NOMO-1 treated with dmso at 0.1 percent for 144 hours (cell line): ENCODE data around the gene FADS6.
"Not testable (repeated sequence)": the region's sequence is repeated elsewhere in the genome, so short reads cannot be mapped to it uniquely, and the experiment has no call there.

Experiments used
- DNase-seq: peaks from one replicate; lab custom pipeline; 2025; ENCODE audit not compliant: unreplicated experiment; lab: John Stamatoyannopoulos, UW

The FADS6 gene

DNA sequence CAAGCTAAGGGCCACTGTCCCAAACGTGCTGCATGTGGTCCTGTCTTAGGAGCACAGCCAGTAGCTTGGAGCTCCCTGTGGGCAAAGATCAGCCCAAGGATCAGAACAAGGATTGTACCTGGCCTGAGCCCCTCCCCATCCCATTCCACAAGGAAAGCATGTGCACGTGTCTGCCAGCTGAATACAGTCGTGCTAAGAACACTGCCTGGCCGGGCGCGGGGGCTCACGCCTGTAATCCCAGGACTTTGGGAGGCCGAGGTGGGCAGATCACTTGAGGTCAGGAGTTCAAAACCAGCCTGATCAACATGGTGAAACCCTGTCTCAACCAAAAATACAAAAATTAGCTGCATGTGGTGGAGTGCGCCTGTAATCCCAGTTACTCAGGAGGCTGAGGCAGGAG, 23.4 kb downstream of the FADS6 start:
- not testable (repeated sequence) for DNase-seq

DNA sequence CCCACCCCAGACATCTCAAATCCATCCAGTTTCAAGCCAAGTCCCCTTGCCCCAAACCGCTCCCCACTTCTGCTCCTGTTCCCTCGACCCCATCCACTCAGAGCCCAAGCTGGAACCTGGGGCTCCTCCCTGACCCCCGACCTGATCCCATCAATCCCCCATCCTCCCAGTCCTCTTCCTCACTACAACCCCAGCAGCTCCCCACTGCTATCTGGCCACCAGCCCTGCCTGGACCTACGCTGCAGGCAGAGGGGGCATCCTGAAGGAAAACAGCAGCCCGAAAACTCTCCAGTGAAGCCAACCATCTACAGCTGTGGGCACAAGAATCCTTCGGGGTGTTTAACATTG, 24.6 kb downstream of the FADS6 start:
- no peak for DNase-seq

DNA sequence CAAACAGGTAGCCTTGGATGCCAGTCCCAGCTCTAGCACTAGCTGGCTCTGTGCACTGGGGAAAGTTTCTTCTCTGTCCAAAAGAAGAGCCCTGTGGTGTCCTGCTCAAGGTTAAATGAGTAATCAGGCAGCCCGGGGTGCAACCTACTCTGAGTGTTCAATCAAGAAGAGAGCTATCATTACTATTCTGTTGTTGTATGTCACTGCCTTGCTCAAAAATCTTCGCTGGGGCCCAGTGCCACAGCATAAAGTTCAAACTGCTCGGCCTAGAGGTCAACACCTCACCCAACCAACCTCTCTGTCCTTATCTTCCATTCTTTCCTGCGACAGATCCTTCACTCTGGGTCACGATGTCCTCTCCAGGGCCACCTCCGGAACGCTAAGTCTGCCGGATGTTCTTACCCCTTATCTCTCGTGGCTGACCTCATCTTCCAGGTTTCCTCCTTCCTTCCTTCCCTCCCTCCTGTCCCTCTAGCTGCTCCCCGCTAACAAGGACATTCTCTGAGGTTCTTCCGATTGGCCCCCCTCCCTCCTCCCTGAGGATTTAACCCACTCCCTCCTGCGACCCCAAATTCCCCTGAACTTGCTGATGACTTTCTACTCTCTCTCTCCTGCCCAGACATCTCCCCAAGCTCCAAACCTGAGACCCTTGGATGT, 25.1 kb downstream of the FADS6 start:
- no peak for DNase-seq

DNA sequence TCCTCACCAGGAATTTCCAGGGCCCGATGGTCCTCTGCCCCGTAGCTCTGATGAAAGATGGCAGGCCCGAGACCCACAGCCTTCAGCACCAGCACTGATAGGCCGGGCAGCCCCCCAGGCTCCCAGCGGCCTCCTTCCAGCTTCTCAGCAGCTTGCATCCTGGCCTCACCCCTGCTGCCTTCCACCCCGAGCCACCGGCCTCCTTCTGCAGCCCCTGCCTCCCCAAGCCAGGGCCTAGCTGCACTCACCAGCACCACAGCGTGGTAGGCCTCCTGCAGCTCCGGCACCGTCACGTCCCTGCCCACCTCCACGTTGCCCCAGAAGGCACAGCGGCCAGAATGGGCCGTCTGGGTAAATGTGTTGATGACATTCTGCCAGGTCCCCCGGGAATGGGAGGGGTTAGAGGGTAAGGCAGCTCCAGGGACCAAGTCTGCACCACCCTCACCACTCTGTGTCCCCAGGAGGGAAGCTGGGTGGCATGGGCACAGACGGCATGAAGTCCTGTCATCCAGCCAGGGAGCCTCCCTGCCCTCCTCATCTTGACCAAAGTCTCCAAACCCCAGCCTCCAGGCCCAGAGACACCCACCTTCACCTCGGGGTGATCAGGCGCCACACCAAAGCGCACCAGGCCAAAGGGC, 27.1 kb downstream of the FADS6 start:
- no peak for DNase-seq

DNA sequence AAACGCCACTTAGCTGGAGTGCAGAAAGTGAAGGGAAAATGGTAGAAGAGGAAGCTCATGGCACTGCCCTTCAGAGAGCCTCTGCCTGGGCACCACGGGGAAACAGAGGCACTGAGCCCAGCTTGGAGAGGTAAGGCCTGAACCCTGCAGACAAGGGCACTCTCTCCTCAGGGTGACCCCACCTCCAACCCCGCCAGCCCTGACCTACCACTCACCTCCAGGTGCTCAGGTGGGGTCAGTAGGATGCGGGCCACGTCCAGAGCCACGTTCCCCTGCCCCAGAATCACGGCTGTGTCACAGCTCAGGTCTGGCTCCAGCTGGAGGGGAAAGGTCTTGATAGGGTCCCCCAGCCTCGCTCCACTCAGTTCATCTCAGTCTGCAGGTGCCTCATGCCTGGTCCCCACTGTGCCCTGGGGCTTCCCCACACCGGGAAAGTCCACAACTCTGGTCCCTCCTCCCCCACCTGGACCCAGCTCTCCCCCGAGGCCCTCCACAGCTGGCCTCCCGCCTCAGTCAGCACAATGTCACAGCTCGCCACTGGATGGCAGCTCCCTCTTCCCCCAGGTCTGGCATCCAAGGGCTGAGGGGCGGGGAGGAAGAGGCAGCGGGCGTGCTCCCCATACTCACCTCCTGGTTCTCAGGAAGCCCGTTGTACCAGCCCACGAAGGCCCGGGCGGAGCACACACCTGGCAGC, 27.8 kb downstream of the FADS6 start:
- DNase-seq = no peak

DNA sequence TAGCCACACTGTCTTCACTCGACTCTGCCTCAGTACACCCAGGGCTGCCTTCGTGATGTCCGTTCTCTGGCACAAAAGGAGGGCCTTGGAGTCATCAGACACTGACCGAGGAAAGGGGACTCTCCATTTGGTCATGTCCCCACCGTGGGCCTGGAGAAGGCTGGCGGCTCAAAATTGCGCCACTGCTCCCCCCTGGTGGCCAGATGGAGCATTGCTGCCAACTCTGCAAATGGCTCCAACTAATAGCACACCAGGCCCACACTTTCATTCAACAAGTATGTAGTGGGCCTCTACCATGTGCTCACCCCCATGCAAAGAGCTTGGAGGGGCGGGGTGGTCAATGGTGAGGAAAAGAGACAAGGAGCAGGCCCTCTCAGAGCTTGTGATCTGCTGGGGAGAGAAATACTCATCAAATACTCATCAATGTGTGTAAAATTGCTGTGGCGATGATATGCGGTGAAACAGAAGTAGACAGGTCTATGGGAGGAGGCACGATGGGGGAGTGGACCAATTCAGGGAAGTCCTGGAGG, 28.5 kb downstream of the FADS6 start:
- DNase-seq = no peak

DNA sequence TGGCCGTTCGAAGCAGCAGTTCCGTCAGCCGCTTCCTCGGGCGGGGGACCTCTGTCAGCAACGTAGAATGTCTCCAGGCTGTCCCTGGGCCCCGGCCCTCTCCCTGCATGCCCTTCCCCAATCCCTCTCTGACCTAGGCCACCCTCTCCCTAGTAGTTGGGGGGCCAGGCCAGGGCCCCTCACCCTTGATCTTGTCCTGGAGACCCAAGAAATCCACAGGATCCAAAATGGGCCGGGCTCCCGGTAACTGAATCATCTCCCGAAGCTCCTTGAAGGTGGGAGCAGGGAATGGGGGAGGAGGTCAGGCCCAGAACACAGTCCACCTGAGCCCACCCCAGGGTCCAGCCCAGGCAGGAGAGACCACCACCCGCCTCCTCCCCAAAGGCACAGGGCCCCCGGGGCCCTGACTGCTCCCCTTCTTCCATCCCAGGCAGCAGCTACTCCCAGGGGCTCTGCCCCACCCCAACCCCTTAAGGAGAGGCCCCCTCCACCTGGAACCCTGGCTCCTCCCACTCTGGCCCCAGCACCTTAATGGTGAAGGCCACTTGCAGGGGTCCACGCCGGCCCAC, 29.1 kb downstream of the FADS6 start:
- DNase-seq = no peak

DNA sequence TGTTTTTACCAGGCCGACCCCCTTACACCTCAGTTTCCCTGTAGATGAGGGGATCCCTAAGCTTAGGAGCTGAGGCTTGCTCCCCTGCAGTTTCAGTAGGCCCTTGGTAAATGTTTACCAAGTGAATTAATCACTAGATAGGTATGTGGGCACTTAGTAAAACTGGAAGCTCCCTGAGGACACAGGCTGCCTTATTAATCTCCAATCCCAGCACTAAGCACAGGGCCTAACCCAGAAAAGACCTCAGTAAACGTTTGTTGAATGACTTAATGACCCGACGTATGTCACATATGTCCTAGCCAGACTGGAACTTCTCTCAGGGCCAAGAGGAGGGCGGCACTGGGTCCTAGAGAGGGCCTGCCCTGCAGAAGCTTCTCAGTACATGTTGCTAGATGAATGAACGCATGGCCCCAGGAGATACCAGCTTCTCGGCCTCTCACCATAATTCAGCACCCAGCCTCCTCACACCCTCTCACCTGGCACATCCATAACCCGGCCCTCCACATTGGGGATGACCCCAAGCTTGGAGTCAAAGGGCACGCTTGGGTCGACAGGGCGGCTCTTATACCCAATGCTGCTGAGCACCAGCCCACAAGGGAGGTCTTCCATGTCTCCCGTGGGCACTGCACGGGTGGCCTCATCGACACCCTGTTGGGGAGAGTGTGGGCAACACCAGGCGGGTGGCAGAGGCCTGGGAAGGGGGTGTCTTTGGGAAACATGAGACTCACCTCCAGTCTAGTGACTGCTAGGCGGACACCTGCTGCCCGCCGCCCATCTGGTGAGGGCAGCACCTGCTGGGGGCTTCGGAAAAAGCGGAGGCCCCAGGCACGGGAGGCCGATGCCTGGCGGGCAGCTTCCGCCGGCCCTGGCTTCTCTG, 29.8 kb downstream of the FADS6 start:
- DNase-seq = no peak

DNA sequence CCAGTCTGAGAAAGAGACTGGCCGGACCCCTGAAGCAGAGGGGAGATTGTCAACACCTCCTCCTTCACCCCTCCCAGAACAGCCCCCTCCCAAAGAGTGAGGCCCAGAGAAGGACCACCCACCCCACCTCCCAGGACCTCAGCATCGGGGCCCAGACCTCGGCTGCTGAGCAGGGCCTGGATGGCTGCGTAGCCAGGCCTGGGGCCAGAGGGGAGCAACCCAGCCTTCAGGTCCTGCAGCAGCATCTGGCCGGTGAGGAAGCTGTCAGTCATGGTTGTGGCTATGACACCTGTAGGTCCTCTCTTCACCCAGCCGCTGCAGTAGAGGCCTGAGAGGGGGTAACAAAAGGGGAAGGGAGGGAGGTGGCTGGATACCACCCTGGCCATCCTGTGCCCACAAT, 30.5 kb downstream of the FADS6 start:
- no peak for DNase-seq

DNA sequence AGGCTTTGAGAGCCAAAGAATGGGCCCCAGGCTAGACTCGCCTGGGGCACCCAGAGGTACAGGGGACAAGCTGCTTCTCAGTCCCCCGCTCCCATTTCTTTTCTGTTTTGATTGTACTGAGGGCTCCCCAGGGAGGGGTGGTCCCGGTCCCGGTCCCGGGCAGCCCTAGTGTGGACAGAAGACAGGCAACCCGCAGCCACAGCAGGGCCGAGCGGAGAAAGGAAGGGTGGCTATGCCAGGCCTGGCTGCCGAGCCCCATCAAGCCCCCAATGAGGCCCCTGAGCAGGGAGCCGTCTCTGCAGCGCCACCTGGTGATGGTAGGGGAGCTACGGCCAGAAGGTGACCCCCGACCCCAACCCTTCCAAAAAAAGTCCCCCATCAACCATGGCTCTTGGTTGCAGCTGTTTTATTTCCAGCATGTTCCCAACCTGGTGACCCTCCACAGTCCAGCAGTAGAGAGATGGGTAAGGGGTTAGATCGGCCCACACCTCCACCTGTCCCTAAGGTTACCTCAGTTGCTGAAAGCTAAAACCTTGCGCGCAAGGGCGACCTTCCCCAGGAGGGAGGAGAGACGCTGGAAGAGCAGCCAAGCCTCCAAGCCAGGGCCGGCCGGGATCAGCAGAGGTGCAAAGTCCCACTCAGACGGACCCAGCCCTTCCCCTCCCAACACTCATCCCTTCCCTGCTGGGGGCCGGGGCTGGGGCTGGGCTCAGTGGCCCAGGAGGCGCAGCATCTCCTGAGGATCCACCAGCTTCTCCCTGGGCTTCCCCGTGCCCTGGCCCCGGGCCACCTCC, 31.1 kb downstream of the FADS6 start:
- DNase-seq = peak; percentile 20

DNA sequence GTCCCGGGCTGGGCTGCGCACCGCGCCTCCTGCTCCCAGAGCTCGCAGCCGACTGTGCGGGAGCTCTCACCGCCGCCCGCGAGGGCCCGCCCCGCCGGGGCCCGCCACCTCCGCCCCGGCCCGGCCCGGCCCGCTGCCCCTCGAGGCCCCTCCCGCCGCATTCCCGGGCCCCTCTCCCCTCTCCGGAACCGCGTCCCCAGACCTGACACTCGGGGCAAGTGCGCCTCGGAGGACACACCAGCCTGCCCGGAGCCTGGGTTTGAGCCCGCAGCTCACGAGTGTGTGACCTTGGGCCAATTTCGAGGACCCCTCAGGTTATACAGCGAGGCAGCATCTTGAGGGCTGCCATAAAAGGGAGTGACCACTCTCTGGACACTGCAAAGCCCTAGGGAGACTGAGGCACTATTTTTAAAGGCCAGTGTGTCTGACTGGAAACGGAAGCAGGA, 31.7 kb downstream of the FADS6 start:
- DNase-seq = no peak

DNA sequence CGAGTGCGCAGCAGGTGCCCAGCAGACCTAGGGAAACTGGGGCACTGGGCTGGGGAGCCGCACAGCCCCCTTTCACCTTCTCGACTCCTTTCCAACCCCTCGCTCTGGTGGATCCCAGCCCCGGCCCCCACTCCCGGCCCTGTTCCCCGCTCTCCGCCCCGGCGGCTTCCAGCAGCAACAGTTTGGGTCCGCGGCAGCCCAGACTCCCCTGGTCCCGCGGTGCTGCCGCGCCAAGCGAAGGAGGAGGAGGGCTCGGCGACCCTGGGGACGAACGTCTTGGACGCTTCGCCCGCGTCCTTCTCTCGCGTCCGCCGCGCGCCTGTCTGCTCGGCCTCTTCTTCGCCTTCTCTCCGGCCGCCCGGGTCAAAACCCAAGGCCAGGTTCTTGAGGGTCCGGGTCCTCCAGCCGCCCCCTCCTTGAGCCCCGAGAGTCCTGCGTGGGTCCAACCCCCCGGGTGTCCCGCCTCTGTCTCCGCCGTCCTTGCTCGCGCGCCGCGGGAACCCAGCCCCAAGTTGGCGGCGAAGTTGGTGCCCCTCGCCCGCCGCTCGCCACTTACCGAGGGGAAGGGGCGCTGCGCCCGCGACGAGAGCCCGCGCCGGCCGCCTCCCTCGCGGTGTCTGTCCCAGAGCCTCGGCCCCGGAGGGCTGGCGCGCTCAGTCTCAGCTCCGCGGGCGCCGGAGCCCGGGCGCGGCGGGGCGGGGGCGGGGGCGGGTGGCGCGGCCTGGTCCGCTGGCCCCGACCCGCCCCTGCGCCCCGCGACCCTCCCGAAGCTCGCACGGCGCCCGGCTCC, 32.4 kb downstream of the FADS6 start:
- DNase-seq = no peak

DNA sequence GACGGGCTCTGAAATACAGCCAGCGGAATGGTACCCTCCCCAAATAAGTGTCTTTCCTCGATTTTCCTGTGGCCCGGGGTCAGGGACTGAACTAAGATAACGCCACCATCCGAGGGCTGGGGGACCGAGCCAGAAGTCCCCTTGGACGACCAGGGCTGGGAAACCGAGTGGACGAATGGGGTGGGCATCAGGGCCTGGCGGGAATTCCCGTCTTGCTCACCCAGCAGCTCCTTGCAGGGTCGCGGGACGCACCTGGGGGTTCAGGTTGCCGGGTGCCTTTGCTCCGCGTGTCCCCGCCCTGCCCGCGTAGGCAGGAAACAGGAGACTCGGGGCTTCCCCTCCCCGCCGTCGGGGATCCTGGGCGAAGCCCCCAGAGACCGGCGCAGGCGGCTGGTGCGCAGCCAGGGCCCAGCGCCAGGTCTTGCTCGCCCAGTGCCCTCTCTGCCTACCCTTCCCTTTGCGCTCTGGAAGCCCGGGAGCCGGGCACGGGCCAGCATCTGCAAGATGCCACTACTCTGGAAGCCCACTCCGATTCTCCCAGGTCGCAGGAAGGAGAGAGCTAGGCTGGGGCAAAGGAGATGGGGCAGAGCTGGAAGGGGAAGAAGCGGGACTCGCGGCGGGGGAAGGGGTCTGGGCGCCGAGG, 33.1 kb downstream of the FADS6 start:
- DNase-seq = no peak

DNA sequence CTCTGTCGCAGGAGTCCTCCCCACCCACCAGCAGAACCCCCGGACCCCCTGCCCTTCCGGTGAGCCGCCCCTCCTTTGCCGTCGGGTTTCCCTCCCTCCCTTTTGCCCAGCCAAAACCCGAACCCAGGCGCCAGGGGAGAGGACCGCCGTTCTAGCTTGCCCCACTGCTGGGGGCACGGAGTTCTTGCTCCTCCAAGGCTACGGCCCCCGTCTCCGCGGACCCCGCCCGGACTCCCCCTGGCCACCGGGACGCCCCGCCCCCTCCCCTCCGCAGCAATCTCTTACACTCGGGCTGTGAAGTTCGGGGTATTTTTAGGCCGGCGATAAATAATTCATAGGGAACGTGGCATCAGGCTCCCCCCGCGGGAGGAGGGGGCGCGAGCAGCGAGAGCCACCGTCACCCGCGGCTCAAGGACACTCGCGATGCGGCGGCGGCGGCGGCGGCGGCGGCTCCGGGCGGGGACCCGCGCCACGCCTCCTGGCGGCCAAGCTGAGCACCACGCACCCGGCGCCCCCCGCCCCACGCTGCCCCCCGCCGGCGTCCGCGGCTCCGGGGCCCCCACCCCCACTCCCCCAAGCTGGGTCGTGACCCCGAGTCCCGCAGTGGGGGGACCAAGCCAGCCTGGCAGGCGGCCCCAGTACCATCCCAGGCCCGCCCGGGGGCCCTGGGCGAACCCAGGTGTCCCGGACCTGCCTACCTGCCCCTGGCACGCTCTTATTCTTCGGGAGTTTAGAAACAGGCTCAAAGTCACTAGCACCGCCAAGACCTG, 33.8 kb downstream of the FADS6 start, which contains the start of gene GRIN2C:
Gene GRIN2C, minus strand, starts transcription at position 427 of the 770 bp plus-strand sequence. CDS start 4,793 bp downstream, outside the sequence.
- no peak for DNase-seq

DNA sequence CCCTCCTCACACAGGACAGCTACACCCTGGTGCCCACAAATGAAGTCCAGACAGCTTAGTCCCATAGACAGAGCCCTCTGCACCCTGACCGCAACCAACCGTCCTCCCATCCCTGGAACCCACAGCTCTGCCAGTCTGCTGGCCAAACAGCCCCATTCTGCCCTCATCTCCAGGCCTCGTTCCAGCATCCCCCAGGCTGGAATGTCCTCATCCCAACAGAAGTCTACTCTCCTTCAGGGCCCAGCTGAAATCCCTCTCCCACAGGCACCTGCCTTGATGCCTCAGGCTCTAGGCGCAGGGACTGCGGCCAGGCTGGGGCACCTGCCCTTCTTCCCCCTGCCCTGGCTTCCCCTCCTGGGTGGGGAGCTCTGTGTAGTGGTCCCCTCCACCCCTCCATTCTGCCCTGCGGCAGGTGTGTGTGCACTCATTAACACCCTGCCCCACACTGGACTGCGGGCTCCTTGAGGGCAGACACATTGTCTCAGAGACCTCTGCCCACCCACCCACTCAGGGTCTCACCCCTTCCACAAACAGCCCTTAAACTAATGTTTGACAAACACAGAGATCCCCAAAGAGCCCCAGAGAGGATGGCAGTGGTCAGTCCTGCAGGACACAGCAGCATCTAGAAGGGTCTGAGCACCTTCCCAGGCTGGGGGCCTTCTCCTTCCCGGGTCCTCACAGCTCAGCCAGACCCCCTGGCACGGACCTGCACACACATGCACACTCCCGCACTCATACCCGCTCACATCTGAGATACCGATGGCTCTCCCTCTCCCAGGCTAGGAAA, 34.6 kb downstream of the FADS6 start:
- no peak for DNase-seq

DNA sequence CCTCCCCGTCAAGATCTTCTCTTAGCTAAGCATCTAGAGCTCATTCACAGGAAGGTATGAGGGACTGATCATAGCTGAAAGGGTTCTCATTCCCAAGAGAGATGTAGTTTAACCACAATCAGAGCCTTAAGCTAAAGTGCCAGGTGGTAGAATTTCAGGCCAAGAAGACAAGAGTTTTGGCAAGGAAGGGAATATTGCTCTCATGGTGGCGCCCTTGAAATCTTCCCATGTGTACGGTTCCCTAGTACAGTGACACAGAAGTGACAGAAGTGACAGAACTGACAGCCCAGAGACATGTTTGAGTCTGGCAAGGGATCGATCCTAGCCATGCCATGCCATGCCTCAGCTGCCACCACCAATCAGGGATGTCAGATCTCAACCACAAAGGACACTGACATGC, 36.2 kb downstream of the FADS6 start:
- DNase-seq = no peak

DNA sequence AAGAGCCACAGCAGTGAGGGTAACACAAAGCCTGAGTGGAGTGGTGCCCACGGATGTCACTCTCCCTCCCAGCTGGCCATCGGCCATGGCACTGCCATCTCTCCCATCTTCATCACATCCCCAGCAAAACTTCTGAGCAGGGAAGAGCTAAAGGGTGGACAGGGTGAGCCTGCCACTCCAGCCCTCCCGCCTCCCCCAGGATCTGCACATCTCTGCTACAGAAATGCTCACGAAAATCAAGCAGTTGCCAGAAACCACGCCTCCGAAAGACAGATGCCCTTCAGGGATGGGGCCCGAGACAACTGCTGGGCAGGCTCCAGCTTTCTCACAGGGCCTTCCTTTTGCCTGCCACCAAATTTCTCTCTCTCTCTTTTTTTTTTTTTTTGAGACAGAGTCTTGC, 37.3 kb downstream of the FADS6 start:
- no peak for DNase-seq
